Tibial artery (tissue), 4 donors: ENCODE results near the gene PCDH9.

Experiments used
- DNase-seq, 2 donors: peaks; one replicate each; pipeline ENCODE4 v3.0.0-alpha.2; 2019
- H3K27ac ChIP-seq, 2 donors: fragments of 200-600 bp; sonication (generic) in 1 of 2; 1 replicate in 1 of 2; 2 replicates in 1 of 2; pipeline ENCODE4 v1.5.1; 2018 to 2019; ENCODE audit warnings: mild to moderate bottlenecking in 1 of 2
- H3K27me3 ChIP-seq, 2 donors: fragments of 200-600 bp; sonication (generic) in 1 of 2; one replicate each; pipeline versions ENCODE4 v1.5.1 to v1.6.0; 2016 to 2019
- H3K36me3 ChIP-seq, 3 donors: fragments of 200-600 bp; sonication (generic) in 2 of 3; one replicate each; pipeline ENCODE4 v1.5.1; 2016 to 2019; ENCODE audit warnings: mild to moderate bottlenecking in 2 of 3
- H3K4me1 ChIP-seq, 4 donors: fragments of 200-600 bp; sonication (generic) in 2 of 4; 1 replicate in 3 of 4; 2 replicates in 1 of 4; pipeline ENCODE4 v1.5.1; 2016 to 2019
- H3K4me3 ChIP-seq, 2 donors: fragments of 200-600 bp; sonication (generic) in 1 of 2; 1 replicate in 1 of 2; 2 replicates in 1 of 2; pipeline ENCODE4 v1.5.1; 2018 to 2019; ENCODE audit warnings: mild to moderate bottlenecking in 2 of 2
- H3K9me3 ChIP-seq, 3 donors: fragments of 200-600 bp; sonication (generic) in 1 of 3; one replicate each; pipeline ENCODE4 v1.5.1; 2016 to 2019
- intact Hi-C: fragments of 100-400 bp; cut with DNase I; formaldehyde crosslinking; loops from one replicate; pipeline ENCODE4 v1.15.0; 2023; ENCODE audit warnings: low total_unique reads
- TF ChIP-seq, protein P1 (sequence below), 2 experiments: fragments of 200-600 bp in 1 of 2; fragments of 450-650 bp in 1 of 2; IDR thresholded peaks; one replicate each; pipeline ENCODE4 v1.5.1; 2017 to 2019; ENCODE audit warnings: antibody characterized with exemption in 2 of 2, mild to moderate bottlenecking in 1 of 2, moderate library complexity in 1 of 2

Gene PCDH9

DNA sequence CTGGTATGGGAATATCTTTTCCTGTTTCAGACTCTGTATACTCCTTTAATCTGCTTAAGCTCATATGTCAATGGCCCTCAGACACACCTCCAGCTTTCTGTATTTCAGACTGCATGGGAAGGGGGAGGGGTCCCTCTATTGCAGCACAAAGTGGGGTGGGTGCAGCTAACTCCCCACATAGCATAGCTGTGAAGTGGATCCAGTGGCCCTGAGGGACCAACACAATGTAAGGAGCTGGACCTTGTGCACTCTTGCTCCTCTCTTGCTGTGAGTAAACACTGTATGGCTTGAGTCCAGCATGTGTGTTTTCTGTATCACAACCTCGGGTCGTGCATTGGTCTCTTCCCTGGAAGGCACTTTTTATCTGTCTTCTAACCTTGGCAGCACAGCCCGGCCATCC is 669.9 kb downstream of the PCDH9 start:
- TF ChIP-seq, protein P1, sequence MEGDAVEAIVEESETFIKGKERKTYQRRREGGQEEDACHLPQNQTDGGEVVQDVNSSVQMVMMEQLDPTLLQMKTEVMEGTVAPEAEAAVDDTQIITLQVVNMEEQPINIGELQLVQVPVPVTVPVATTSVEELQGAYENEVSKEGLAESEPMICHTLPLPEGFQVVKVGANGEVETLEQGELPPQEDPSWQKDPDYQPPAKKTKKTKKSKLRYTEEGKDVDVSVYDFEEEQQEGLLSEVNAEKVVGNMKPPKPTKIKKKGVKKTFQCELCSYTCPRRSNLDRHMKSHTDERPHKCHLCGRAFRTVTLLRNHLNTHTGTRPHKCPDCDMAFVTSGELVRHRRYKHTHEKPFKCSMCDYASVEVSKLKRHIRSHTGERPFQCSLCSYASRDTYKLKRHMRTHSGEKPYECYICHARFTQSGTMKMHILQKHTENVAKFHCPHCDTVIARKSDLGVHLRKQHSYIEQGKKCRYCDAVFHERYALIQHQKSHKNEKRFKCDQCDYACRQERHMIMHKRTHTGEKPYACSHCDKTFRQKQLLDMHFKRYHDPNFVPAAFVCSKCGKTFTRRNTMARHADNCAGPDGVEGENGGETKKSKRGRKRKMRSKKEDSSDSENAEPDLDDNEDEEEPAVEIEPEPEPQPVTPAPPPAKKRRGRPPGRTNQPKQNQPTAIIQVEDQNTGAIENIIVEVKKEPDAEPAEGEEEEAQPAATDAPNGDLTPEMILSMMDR (IDR thresholded peaks at IDR 0.05): no peak
- H3K4me1 ChIP-seq: no peaks in the 10 kb centered on the region
- no peaks in the 10 kb centered on the region for H3K9me3 ChIP-seq
- intact Hi-C loops: no loop called here
- no peaks in the 10 kb centered on the region for H3K27me3 ChIP-seq
- H3K27ac ChIP-seq: no peak overlapping the region
- H3K4me3 ChIP-seq: no peak overlapping the region
- no peaks in the 10 kb centered on the region for H3K36me3 ChIP-seq
- no peak for DNase-seq

DNA sequence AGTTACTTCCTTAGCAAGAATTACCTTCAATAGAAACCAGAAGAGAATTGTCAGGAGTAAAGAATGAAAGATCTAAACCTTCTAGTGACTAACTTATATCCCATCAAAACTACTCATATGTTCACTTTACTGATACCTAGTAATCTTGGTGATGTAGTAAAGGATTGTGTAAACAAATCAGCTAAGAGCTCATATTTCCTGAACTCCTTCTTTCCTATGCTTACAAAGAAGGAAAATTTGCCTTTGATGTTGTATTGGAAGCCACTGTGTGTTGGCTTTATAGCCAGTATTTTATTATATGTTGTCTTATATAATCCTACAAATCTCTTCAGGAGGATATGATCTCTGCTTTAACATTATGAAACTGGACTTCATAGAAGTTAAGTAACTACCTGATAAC is 671.0 kb downstream of the PCDH9 start:
- DNase-seq: no peak
- TF ChIP-seq, protein P1 (IDR thresholded peaks at IDR 0.05): no peak
- Histone ChIP-seq H3K27me3 (no peaks in the 10 kb centered on the region), H3K27ac (no peak overlapping the region), H3K4me3 (no peak overlapping the region), H3K9me3 (no peaks in the 10 kb centered on the region), H3K4me1 (no peaks in the 10 kb centered on the region), H3K36me3 (no peaks in the 10 kb centered on the region)
- intact Hi-C loops: no loop called here

- H3K27me3 ChIP-seq: no peaks in the 10 kb centered on the region
- DNase-seq: no peak
- TF ChIP-seq, protein P1 (IDR thresholded peaks at IDR 0.05): no peak
Measured at GRCh38 chr13:66558506-66558905, 671.6 kb downstream of the PCDH9 start.

DNA sequence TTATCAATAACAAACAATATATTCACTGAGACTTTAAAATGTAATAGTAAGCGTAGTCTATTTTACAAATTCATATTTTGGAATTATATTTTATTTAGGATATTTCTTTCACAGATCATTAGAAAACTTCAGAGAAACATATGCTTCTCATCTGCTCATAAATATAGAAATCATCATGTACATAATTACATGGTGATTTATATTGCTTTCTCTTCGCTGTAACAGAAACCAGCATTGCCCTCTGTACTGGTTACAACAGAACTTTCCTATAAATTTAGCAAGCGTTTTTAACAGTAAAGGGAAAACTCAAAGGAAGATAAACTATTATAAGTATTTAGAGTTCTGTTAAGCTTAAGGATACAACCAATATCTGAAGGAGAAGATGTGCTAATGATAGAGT is 672.8 kb downstream of the PCDH9 start:
- intact Hi-C loops: no loop called here
- no peak for DNase-seq
- no peaks in the 10 kb centered on the region for H3K27me3 ChIP-seq

More at GRCh38 chr13:66558506-66558905, 671.6 kb downstream of the PCDH9 start:
- Histone ChIP-seq H3K4me3 (no peak overlapping the region), H3K36me3 (no peaks in the 10 kb centered on the region), H3K4me1 (no peaks in the 10 kb centered on the region), H3K27ac (no peak overlapping the region), H3K9me3 (no peaks in the 10 kb centered on the region)
- intact Hi-C loops: no loop called here

DNA sequence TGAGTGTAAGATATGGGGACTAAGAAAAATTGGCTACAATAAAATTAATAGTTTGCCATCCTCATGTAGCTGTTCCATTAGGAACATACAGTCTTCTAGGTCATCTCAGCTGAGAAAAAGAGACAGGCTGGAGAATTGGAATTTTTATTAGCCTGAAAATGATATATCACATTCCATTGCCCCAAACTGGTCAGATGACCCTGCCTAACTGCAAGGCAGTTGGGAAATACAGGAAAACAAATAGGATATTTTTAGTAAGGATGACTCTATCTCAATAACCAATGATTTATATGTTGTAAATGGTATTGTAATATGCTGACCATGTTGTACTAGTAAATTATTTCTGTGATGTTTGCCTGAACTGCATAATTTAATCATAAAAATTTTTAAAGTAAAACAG is 673.8 kb downstream of the PCDH9 start:
- Histone ChIP-seq H3K36me3 (no peaks in the 10 kb centered on the region), H3K4me3 (no peak overlapping the region), H3K27ac (no peak overlapping the region), H3K9me3 (no peaks in the 10 kb centered on the region), H3K27me3 (no peaks in the 10 kb centered on the region), H3K4me1 (no peaks in the 10 kb centered on the region)
- TF ChIP-seq, protein P1 (IDR thresholded peaks at IDR 0.05): no peak
- DNase-seq: no peak
- intact Hi-C loops: no loop called here

More for the DNA sequence above, 672.8 kb downstream of the PCDH9 start:
- no peak overlapping the region for H3K27ac ChIP-seq
- no peak overlapping the region for H3K4me3 ChIP-seq
- H3K36me3 ChIP-seq: no peaks in the 10 kb centered on the region
- no peaks in the 10 kb centered on the region for H3K9me3 ChIP-seq
- TF ChIP-seq, protein P1 (IDR thresholded peaks at IDR 0.05): no peak
- no peaks in the 10 kb centered on the region for H3K4me1 ChIP-seq

DNA sequence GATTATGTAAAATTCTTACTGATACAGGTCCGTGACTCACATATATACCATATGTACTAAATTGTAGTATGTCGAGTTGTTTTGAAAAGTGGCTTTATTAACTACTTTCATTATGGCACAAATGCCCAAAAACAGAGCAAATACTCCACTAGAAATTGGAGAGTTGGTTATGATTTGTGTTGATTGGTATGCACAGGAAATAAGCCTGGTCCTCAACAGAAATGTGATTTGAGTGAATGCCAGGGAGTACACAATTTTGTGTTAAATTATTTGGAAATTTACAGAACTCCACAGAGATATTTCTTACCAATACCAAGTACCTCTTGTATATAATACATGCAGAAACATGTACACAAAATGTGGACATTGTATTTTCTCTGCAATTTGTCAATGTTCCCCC is 676.7 kb downstream of the PCDH9 start:
- TF ChIP-seq, protein P1 (IDR thresholded peaks at IDR 0.05): no peak
- no peaks in the 10 kb centered on the region for H3K9me3 ChIP-seq
- no peaks in the 10 kb centered on the region for H3K36me3 ChIP-seq
- intact Hi-C loops: no loop called here
- DNase-seq: no peak
- no peaks in the 10 kb centered on the region for H3K27me3 ChIP-seq
- no peak overlapping the region for H3K4me3 ChIP-seq
- H3K4me1 ChIP-seq: no peaks in the 10 kb centered on the region
- H3K27ac ChIP-seq: no peak overlapping the region
